ENCODE results near the gene C10orf62. TPM values are rescaled to one million over a fixed set of nuclear protein-coding genes. Genes with fewer than 3 reads are reported as not detected.
A peak's percentile ranks its signal among the peaks of the same experiment; 100 is the strongest.

The C10orf62 gene
- total and polyA plus RNA-seq, 4 donors: 0.29 to 0.54 (median 0.42) TPM; not detected in 1

GRCh38 chr10:97601268-97602215 is 12.0 kb downstream of the C10orf62 start:
- ATAC-seq (ENCODE audit: low FRiP score) (no peak), DNase-seq (no peak)
- Histone ChIP-seq H3K36me3 (ENCODE audit: control insufficient read depth in 1 of 2, insufficient read depth in 2 of 2, low read length in 1 of 2) (no peaks in the 10 kb centered on the region), H3K27me3 (ENCODE audit: control insufficient read depth in 1 of 2, insufficient read depth in 2 of 2, low read length in 1 of 2) (no peaks in the 10 kb centered on the region), H3K4me3 (ENCODE audit: low read length in 2 of 2) (no peak overlapping the region), H3K27ac (ENCODE audit: low read depth in 1 of 2, low read length in 2 of 2) (no peak overlapping the region), H3K4me1 (ENCODE audit: control insufficient read depth in 1 of 2, insufficient read depth in 2 of 2, low read length in 2 of 2) (no peaks in the 10 kb centered on the region), H3K9me3 (ENCODE audit: control insufficient read depth, low read length) (no peaks in the 10 kb centered on the region)
- 50 to 53% methylated on average over 21 of the region's 21 CpGs for WGBS, 2 donors
- intact Hi-C loops (cut with DNase I): no loop called here

GRCh38 chr10:97607095-97607636 is 17.6 kb downstream of the C10orf62 start:
- 94% methylated on average over 5 of the region's 5 CpGs for WGBS, 2 donors
- no peak overlapping the region for H3K4me3 ChIP-seq (ENCODE audit: low read length in 2 of 2)
- no peaks in the 10 kb centered on the region for H3K36me3 ChIP-seq (ENCODE audit: control insufficient read depth in 1 of 2, insufficient read depth in 2 of 2, low read length in 1 of 2)
- no peaks in the 10 kb centered on the region for H3K9me3 ChIP-seq (ENCODE audit: control insufficient read depth, low read length)
- H3K27me3 ChIP-seq (ENCODE audit: control insufficient read depth in 1 of 2, insufficient read depth in 2 of 2, low read length in 1 of 2): no peaks in the 10 kb centered on the region
- intact Hi-C loops (cut with DNase I): no loop called here
- no peak overlapping the region for H3K27ac ChIP-seq (ENCODE audit: low read depth in 1 of 2, low read length in 2 of 2)
- DNase-seq: no peak
- H3K4me1 ChIP-seq (ENCODE audit: control insufficient read depth in 1 of 2, insufficient read depth in 2 of 2, low read length in 2 of 2): peaks cover 0 to 6% of the 10 kb centered on the region in 2 donors
- ATAC-seq (ENCODE audit: low FRiP score): no peak

GRCh38 chr10:97608991-97609561 is 19.6 kb downstream of the C10orf62 start:
- WGBS, 2 donors: 26% methylated on average over 13 of the region's 13 CpGs
- peaks cover 0 to 6% of the 10 kb centered on the region in 2 donors for H3K4me1 ChIP-seq (ENCODE audit: control insufficient read depth in 1 of 2, insufficient read depth in 2 of 2, low read length in 2 of 2)
- no peaks in the 10 kb centered on the region for H3K9me3 ChIP-seq (ENCODE audit: control insufficient read depth, low read length)
- intact Hi-C loops (cut with DNase I): no loop called here
- H3K36me3 ChIP-seq (ENCODE audit: control insufficient read depth in 1 of 2, insufficient read depth in 2 of 2, low read length in 1 of 2): no peaks in the 10 kb centered on the region
- no peaks in the 10 kb centered on the region for H3K27me3 ChIP-seq (ENCODE audit: control insufficient read depth in 1 of 2, insufficient read depth in 2 of 2, low read length in 1 of 2)
- peak; percentile 37 for ATAC-seq (ENCODE audit: low FRiP score)
- H3K27ac ChIP-seq (ENCODE audit: low read depth in 1 of 2, low read length in 2 of 2): peak overlapping the region in 1 of 2 donors; percentile 64
- no peak for DNase-seq
- H3K4me3 ChIP-seq (ENCODE audit: low read length in 2 of 2): no peak overlapping the region

- Histone ChIP-seq H3K27ac (ENCODE audit: low read depth in 1 of 2, low read length in 2 of 2) (no peak overlapping the region), H3K4me3 (ENCODE audit: low read length in 2 of 2) (no peak overlapping the region), H3K9me3 (ENCODE audit: control insufficient read depth, low read length) (no peaks in the 10 kb centered on the region), H3K27me3 (ENCODE audit: control insufficient read depth in 1 of 2, insufficient read depth in 2 of 2, low read length in 1 of 2) (no peaks in the 10 kb centered on the region), H3K36me3 (ENCODE audit: control insufficient read depth in 1 of 2, insufficient read depth in 2 of 2, low read length in 1 of 2) (no peaks in the 10 kb centered on the region), H3K4me1 (ENCODE audit: control insufficient read depth in 1 of 2, insufficient read depth in 2 of 2, low read length in 2 of 2) (peaks cover 0 to 6% of the 10 kb centered on the region in 2 donors)
- intact Hi-C loops (cut with DNase I): loop anchor here (1.0 to 5.0 kb wide), 3 partner anchors 39 to 149 kb away; partner anchors contain the start of gene ANKRD2 (in 2 of the 2)
- 91 to 94% methylated on average over 12 of the region's 12 CpGs for WGBS, 2 donors
- DNase-seq (no peak), ATAC-seq (ENCODE audit: low FRiP score) (peak; percentile 27)
Measured at GRCh38 chr10:97611473-97611872, 22.0 kb downstream of the C10orf62 start.

- Histone ChIP-seq H3K9me3 (ENCODE audit: control insufficient read depth, low read length) (no peaks in the 10 kb centered on the region), H3K36me3 (ENCODE audit: control insufficient read depth in 1 of 2, insufficient read depth in 2 of 2, low read length in 1 of 2) (no peaks in the 10 kb centered on the region), H3K4me3 (ENCODE audit: low read length in 2 of 2) (no peak overlapping the region), H3K4me1 (ENCODE audit: control insufficient read depth in 1 of 2, insufficient read depth in 2 of 2, low read length in 2 of 2) (peaks cover 0 to 6% of the 10 kb centered on the region in 2 donors), H3K27me3 (ENCODE audit: control insufficient read depth in 1 of 2, insufficient read depth in 2 of 2, low read length in 1 of 2) (no peaks in the 10 kb centered on the region), H3K27ac (ENCODE audit: low read depth in 1 of 2, low read length in 2 of 2) (no peak overlapping the region)
- WGBS, 2 donors: 3 to 7% methylated on average over 2 of the region's 2 CpGs
- intact Hi-C loops (cut with DNase I): loop anchor here in 1 of 2 donors (5.0 kb wide), 1 partner anchor 150 kb away; no protein-coding TSS in a partner anchor
- DNase-seq (no peak), ATAC-seq (ENCODE audit: low FRiP score) (peak; percentile 72)
Measured at GRCh38 chr10:97612386-97612785, 22.9 kb downstream of the C10orf62 start.

- Histone ChIP-seq H3K9me3 (ENCODE audit: control insufficient read depth, low read length) (no peaks in the 10 kb centered on the region), H3K27me3 (ENCODE audit: control insufficient read depth in 1 of 2, insufficient read depth in 2 of 2, low read length in 1 of 2) (no peaks in the 10 kb centered on the region), H3K36me3 (ENCODE audit: control insufficient read depth in 1 of 2, insufficient read depth in 2 of 2, low read length in 1 of 2) (no peaks in the 10 kb centered on the region), H3K4me3 (ENCODE audit: low read length in 2 of 2) (no peak overlapping the region), H3K4me1 (ENCODE audit: control insufficient read depth in 1 of 2, insufficient read depth in 2 of 2, low read length in 2 of 2) (no peaks in the 10 kb centered on the region), H3K27ac (ENCODE audit: low read depth in 1 of 2, low read length in 2 of 2) (no peak overlapping the region)
- DNase-seq: no peak
- 75 to 90% methylated on average over 4 of the region's 4 CpGs for WGBS, 2 donors
- no peak for ATAC-seq (ENCODE audit: low FRiP score)
- intact Hi-C loops (cut with DNase I): no loop called here
Measured at GRCh38 chr10:97618285-97618684, 28.8 kb downstream of the C10orf62 start.

- no peaks in the 10 kb centered on the region for H3K36me3 ChIP-seq (ENCODE audit: control insufficient read depth in 1 of 2, insufficient read depth in 2 of 2, low read length in 1 of 2)
- WGBS, 2 donors: 97 to 100% methylated on average over 3 to 4 of the region's 4 CpGs
- H3K27ac ChIP-seq (ENCODE audit: low read depth in 1 of 2, low read length in 2 of 2): no peak overlapping the region
- ATAC-seq (ENCODE audit: low FRiP score) (no peak), DNase-seq (no peak)
- H3K9me3 ChIP-seq (ENCODE audit: control insufficient read depth, low read length): no peaks in the 10 kb centered on the region
- H3K4me3 ChIP-seq (ENCODE audit: low read length in 2 of 2): no peak overlapping the region
- no peaks in the 10 kb centered on the region for H3K27me3 ChIP-seq (ENCODE audit: control insufficient read depth in 1 of 2, insufficient read depth in 2 of 2, low read length in 1 of 2)
- no peaks in the 10 kb centered on the region for H3K4me1 ChIP-seq (ENCODE audit: control insufficient read depth in 1 of 2, insufficient read depth in 2 of 2, low read length in 2 of 2)
- intact Hi-C loops (cut with DNase I): no loop called here
Measured at GRCh38 chr10:97618733-97619132, 29.2 kb downstream of the C10orf62 start.

GRCh38 chr10:97623277-97623676 is 33.8 kb downstream of the C10orf62 start:
- intact Hi-C loops (cut with DNase I): no loop called here
- Histone ChIP-seq H3K4me3 (ENCODE audit: low read length in 2 of 2) (no peak overlapping the region), H3K4me1 (ENCODE audit: control insufficient read depth in 1 of 2, insufficient read depth in 2 of 2, low read length in 2 of 2) (no peaks in the 10 kb centered on the region), H3K27ac (ENCODE audit: low read depth in 1 of 2, low read length in 2 of 2) (no peak overlapping the region), H3K27me3 (ENCODE audit: control insufficient read depth in 1 of 2, insufficient read depth in 2 of 2, low read length in 1 of 2) (no peaks in the 10 kb centered on the region), H3K9me3 (ENCODE audit: control insufficient read depth, low read length) (no peaks in the 10 kb centered on the region), H3K36me3 (ENCODE audit: control insufficient read depth in 1 of 2, insufficient read depth in 2 of 2, low read length in 1 of 2) (no peaks in the 10 kb centered on the region)
- DNase-seq: no peak
- 99 to 100% methylated on average over 1 of the region's 1 CpG for WGBS, 2 donors
- ATAC-seq (ENCODE audit: low FRiP score): no peak

All from aorta (tissue), 5 donors.